ENCODE data around the gene PKD2L1.
A peak's percentile ranks its signal among the peaks of the same experiment; 100 is the strongest.

PKD2L1 gene

GRCh38 chr10:100360234-100360633, 30.2 kb upstream of the PKD2L1 start:
- Histone ChIP-seq H3K36me3 (ENCODE audit: control insufficient read depth, insufficient read depth, low read length) (no peaks in the 10 kb centered on the region), H3K4me2 (ENCODE audit: low read length) (no peak overlapping the region), H3K9me3 (ENCODE audit: control insufficient read depth, low read length) (no peaks in the 10 kb centered on the region), H2AFZ (no peak overlapping the region), H3K4me3 (ENCODE audit: low read depth, low read length) (no peak overlapping the region), H3K9ac (no peak overlapping the region), H3K27me3 (ENCODE audit: control insufficient read depth, insufficient read depth, low read length) (no peaks in the 10 kb centered on the region), H3K79me2 (no peaks in the 10 kb centered on the region), H3K27ac (no peak overlapping the region), H3K4me1 (peaks cover 29% of the 10 kb centered on the region)
- no peak for TF ChIP-seq CTCF (IDR thresholded peaks at IDR 0.05)

- Histone ChIP-seq H3K36me3 (ENCODE audit: control insufficient read depth, insufficient read depth, low read length) (no peaks in the 10 kb centered on the region), H3K27ac (no peak overlapping the region), H3K27me3 (ENCODE audit: control insufficient read depth, insufficient read depth, low read length) (no peaks in the 10 kb centered on the region)
Measured at GRCh38 chr10:100359529-100360150, 29.6 kb upstream of the PKD2L1 start.

GRCh38 chr10:100359030-100359432, 29.0 kb upstream of the PKD2L1 start:
- H2AFZ ChIP-seq, result no peak overlapping the region
- peaks cover 21% of the 10 kb centered on the region for H3K4me1 ChIP-seq
- no peaks in the 10 kb centered on the region for H3K36me3 ChIP-seq (ENCODE audit: control insufficient read depth, insufficient read depth, low read length)
- H3K9ac ChIP-seq, result no peak overlapping the region
- H3K9me3 ChIP-seq (ENCODE audit: control insufficient read depth, low read length), result no peaks in the 10 kb centered on the region
- H3K79me2 ChIP-seq, result no peaks in the 10 kb centered on the region
- no peak overlapping the region for H3K27ac ChIP-seq
- H3K4me2 ChIP-seq (ENCODE audit: low read length), result peak overlapping the region; percentile 36
- no peak for TF ChIP-seq CTCF (IDR thresholded peaks at IDR 0.05)
- H3K27me3 ChIP-seq (ENCODE audit: control insufficient read depth, insufficient read depth, low read length), result no peaks in the 10 kb centered on the region
- no peak overlapping the region for H3K4me3 ChIP-seq (ENCODE audit: low read depth, low read length)

More at GRCh38 chr10:100359529-100360150, 29.6 kb upstream of the PKD2L1 start:
- Histone ChIP-seq H3K4me3 (ENCODE audit: low read depth, low read length) (no peak overlapping the region), H3K9me3 (ENCODE audit: control insufficient read depth, low read length) (no peaks in the 10 kb centered on the region), H3K79me2 (no peaks in the 10 kb centered on the region), H3K4me2 (ENCODE audit: low read length) (peak overlapping the region; percentile 36), H3K4me1 (peaks cover 25% of the 10 kb centered on the region), H3K9ac (no peak overlapping the region), H2AFZ (no peak overlapping the region)
- no peak for TF ChIP-seq CTCF (IDR thresholded peaks at IDR 0.05)

- TF ChIP-seq CTCF (IDR thresholded peaks at IDR 0.05), result no peak
- Histone ChIP-seq H3K4me3 (ENCODE audit: low read depth, low read length) (no peak overlapping the region), H3K36me3 (ENCODE audit: control insufficient read depth, insufficient read depth, low read length) (no peaks in the 10 kb centered on the region), H3K9me3 (ENCODE audit: control insufficient read depth, low read length) (no peaks in the 10 kb centered on the region), H3K9ac (no peak overlapping the region), H3K27ac (no peak overlapping the region), H3K4me1 (peaks cover 7% of the 10 kb centered on the region), H3K4me2 (ENCODE audit: low read length) (no peak overlapping the region), H3K79me2 (no peaks in the 10 kb centered on the region), H3K27me3 (ENCODE audit: control insufficient read depth, insufficient read depth, low read length) (no peaks in the 10 kb centered on the region), H2AFZ (no peak overlapping the region)
Measured at GRCh38 chr10:100357059-100357858, 27.2 kb upstream of the PKD2L1 start.
